ENCODE data around the gene ATP6V1G3.

DNA sequence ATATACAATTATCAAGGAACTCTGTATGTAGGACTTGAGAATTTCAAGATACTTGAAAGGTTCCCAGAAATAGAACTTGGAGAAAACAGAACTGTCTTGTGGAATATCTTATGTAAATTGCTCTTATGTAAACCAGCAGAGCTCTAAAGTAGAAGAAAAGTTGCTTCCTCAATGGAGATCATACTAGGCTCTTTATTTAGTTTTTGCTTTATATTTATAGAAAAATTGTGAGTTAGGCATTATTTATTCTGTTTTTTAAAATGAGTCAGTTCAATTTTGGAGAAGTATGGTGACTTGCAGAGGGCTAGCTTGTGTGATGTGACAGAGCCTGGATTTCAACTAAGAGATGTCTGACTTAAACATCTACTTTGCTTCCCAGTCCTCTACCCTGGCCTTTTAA is 40.4 kb downstream of the ATP6V1G3 start:
- TF ChIP-seq, protein P1, sequence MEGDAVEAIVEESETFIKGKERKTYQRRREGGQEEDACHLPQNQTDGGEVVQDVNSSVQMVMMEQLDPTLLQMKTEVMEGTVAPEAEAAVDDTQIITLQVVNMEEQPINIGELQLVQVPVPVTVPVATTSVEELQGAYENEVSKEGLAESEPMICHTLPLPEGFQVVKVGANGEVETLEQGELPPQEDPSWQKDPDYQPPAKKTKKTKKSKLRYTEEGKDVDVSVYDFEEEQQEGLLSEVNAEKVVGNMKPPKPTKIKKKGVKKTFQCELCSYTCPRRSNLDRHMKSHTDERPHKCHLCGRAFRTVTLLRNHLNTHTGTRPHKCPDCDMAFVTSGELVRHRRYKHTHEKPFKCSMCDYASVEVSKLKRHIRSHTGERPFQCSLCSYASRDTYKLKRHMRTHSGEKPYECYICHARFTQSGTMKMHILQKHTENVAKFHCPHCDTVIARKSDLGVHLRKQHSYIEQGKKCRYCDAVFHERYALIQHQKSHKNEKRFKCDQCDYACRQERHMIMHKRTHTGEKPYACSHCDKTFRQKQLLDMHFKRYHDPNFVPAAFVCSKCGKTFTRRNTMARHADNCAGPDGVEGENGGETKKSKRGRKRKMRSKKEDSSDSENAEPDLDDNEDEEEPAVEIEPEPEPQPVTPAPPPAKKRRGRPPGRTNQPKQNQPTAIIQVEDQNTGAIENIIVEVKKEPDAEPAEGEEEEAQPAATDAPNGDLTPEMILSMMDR (IDR thresholded peaks at IDR 0.05) = no peak
- no peak for TF ChIP-seq POLR2A (IDR thresholded peaks at IDR 0.05)

Data from body of pancreas (tissue), 4 donors.